SU-DHL-6 (cell line): ENCODE results near the gene ADM2.

Experiments used
- CTCF ChIP-seq: fragments of 200-600 bp; sonication (generic); IDR thresholded peaks from one replicate; pipeline ENCODE4 v1.5.1; 2017; ENCODE audit warnings: antibody characterized with exemption, mild to moderate bottlenecking, low read length, moderate library complexity; ENCODE audit not compliant: insufficient read depth, poor library complexity, severe bottlenecking
- EZH2phosphoT487 ChIP-seq: fragments of 200-600 bp; sonication (generic), shearing (Covaris generic); conservative IDR thresholded peaks from 2 replicates; pipeline ENCODE4 v1.6.1; 2018; ENCODE audit warnings: mild to moderate bottlenecking, antibody characterized with exemption, low read length, moderate library complexity, mixed read lengths

GRCh38 chr22:50500452-50500851 lies 19.1 kb downstream of the ADM2 start:
- no peak for TF ChIP-seq CTCF
- no peak for TF ChIP-seq EZH2phosphoT487
